ENCODE data around the gene POLR1F.
"Not testable (repeated sequence)": the region's sequence is repeated elsewhere in the genome, so short reads cannot be mapped to it uniquely, and the experiment has no call there.

Gene POLR1F, protein sequence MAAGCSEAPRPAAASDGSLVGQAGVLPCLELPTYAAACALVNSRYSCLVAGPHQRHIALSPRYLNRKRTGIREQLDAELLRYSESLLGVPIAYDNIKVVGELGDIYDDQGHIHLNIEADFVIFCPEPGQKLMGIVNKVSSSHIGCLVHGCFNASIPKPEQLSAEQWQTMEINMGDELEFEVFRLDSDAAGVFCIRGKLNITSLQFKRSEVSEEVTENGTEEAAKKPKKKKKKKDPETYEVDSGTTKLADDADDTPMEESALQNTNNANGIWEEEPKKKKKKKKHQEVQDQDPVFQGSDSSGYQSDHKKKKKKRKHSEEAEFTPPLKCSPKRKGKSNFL

GRCh38 chr7:19708397-19709248, at the start of gene POLR1F:
POLR1F (minus strand) TSS chr7:19709037; CDS start chr7:19709016, 21 bp downstream.
- DNase-seq = no peak

GRCh38 chr7:19754521-19755116, 45.8 kb upstream of the POLR1F start:
- DNase-seq = no peak

DNA sequence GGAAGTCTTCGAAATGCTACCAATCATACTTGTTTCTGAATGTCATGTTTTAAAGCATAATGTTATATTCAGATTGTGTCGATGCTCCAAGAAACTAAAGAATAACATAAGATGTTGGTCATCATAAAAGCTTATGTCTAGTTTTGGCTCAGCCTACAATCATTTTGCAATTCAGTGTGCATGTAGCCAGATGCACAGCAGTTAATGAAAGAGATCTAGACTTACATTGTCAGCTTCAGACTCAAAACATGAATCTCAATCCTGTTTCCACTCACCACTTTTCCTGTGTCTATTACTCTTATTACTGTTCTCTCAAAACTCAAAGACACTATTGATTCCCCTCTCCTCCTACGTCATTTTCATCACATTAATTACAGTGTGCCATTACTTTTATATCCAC, 43.2 kb upstream of the POLR1F start:
- DNase-seq = no peak

GRCh38 chr7:19749658-19750057, 40.8 kb upstream of the POLR1F start:
- DNase-seq = no peak

DNA sequence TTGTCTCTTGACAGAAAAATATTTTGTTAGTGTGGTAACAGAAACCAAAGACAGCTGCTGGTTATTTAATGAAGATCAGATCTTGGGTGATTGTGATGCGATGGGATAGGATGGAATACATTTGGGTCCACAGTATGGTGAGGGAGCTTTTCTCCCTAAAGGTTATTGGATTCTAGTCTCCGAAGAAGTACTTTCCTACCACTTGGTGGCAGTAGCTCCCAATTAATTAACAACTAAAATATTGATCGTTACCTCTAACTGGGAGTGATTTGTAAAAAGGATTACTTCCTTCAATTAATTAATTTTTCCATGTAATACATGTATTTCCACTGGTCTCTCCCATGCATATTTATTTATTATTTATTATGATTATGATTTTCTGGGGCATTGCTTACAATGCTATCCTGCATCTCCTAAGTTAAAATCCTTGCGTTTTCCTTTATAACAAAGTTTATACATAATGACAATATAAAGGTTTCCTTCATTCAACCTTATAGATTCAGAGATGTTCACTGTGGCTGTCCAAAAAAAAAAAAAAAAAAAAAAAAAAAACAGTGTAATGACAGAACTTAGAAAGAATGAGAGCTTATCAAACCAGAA, 39.0 kb upstream of the POLR1F start:
- DNase-seq = no peak

GRCh38 chr7:19744075-19744474, 35.2 kb upstream of the POLR1F start:
- no peak for DNase-seq

- no peak for DNase-seq
These were observed 19.9 kb upstream of the POLR1F start for GRCh38 chr7:19728716-19729115.

GRCh38 chr7:19725770-19726169, 16.9 kb upstream of the POLR1F start:
- no peak for DNase-seq

GRCh38 chr7:19715499-19715898, 6.7 kb upstream of the POLR1F start:
- DNase-seq = no peak

DNA sequence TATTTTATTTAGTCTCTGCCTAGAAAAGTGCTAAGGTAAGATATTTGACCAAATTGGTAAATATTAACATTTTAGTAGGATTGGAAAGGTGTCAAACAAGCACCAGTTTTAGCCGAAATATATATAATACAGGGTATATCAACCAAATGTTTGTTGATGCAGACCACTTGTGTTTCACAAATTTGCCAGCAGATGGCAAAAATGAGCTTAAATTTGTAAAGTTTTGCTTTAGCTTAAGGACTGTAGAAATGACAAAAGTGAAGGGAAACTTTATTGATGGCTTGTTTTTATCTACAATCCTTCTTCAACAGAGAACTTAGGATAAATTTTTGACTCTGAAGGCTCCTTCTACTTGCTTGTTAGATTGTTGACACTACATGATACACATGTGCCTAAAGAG, 4.8 kb upstream of the POLR1F start:
- DNase-seq = no peak

- no peak for DNase-seq
These were observed 377 bp upstream of the POLR1F start for GRCh38 chr7:19709249-19709578.

DNA sequence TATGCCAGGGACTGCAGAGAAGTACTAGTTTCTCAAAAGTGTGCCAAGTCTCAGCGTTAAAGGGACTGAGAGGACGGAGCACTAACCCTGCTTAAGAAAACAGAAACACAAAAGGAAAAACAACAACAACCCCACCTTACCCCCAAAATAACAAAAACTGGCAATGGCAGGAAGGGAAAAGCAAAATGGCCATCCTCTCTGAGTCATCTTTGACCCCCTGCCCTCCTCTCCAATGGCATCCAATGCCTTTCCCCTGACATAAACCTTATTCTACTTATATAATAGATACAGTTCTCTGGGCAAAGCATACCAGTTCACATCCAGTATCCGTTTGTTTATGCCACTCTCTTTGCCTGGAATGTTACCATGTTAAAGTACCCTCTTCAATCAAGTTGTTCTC, 1.6 kb downstream of the POLR1F start:
- DNase-seq = no peak

GRCh38 chr7:19705663-19706062, 3.2 kb downstream of the POLR1F start:
- no peak for DNase-seq

DNA sequence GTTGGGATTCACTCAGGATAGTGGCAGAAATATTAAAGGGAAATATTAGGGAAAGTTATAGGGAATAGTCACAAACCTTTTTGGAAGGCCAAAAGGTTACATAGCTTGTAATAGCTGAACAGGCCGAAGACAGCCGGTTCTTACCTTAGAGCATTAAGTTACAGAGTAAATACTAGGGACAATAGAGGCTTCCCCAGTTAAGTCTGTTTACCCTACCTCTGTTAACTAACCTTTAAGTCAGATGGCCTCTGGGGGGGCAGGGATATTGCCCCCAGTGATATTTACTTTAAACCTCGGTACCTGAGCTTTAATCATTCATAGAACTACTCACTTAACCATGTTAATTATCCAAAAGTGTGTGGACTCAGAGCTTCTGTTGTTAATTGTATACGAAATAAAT, 7.4 kb downstream of the POLR1F start:
- DNase-seq = no peak

GRCh38 chr7:19700936-19701335, 7.9 kb downstream of the POLR1F start:
- DNase-seq = no peak

DNA sequence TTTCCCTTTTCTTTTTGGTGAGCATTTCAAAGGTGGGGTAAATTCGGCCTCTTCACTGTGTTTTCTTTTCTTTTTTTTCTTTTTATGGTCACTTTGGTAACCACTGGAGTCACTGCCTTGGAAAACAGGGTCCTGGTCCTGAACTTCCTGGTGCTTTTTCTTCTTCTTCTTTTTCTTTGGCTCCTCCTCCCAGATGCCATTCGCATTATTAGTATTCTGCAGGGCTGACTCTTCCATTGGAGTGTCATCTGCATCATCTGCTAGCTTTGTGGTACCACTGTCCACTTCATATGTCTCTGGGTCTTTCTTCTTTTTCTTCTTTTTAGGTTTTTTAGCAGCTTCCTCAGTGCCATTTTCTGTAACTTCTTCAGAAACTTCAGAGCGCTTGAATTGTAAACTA, 10.5 kb downstream of the POLR1F start:
- no peak for DNase-seq

DNA sequence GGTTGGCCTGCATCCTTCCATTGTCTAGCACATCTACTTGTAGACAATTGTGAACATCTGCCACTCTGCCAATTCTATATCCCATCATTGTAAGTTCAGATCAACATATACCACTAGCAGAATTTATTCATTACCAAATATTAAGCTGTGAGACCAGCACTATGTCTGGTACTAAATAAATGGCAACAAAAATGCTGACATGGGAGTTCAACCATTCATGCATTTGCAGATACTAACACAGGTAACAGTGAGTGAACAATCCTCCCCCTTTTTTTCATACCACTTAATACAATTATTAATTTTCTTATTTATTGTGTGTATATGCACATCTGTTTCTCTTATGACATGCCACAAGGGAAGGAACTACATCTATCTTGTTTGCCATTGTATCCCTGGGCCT, 11.9 kb downstream of the POLR1F start:
- no peak for DNase-seq

DNA sequence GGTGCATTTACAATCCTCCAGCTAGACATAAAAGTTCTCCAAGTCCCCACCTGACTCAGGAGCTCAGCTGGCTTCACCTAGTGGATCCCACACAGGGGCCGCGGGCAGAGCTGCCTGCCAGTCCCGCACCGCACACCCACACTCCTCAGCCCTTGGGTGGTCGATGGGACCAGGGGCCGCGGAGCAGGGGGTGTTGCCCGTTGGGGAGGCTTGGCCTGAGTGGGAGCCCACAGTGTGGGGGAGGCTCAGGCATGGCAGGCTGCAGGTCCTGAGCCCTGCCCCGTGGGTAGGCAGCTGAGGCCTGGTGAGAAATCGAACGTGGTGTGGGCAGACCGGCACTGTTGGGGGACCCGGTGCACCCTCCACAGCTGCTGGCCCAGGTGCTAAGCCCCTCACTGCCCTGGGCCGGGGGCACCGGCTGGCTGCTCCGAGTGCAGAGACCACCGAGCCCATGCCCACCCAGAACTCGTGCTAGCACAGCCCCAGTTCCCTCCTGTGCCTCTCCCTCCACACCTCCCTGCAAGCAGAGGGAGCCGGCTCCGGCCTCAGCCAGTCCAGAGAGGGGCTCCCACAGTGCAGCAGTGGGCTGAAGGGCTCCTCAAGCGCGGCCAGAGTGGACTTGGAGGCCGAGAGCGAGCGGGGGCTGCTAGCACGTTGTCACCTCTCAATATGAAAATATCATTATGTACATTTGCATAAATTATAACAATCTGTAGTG, 16.6 kb downstream of the POLR1F start:
- no peak for DNase-seq

DNA sequence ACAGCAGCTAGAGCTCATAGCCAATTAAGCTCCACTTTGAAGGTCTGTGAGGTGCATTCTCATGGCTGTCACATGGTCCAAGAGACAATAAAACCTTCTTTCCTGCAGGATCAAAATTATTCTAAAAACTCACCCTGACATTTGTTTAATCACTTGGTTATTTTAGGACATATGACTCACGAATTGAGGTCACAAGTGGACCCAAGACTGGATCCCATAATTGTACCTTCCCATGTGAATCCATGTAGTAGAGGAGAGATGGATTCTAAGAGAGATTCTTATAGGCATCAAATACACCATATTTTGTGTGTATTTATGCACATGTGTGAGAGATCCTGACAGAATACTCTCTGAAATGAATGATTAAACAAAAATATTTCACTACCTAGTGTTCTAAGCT, 18.1 kb downstream of the POLR1F start:
- no peak for DNase-seq

DNA sequence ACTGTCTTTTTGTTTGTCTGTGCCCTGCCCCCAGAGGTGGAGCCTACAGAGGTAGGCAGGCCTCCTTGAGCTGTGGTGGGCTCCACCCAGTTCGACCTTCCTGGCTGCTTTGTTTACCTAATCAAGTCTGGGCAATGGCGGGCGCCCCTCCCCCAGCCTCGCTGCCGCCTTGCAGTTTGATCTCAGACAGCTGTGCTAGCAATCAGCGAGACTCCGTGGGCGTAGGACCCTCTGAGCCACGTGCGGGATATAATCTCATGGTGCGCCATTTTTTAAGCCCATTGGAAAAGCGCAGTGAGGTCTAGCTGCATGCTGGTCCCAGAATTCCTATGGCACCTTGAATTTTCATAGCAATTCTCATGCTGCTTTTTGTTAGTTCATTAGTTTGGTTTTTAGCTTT, 19.7 kb downstream of the POLR1F start:
- DNase-seq = not testable (repeated sequence)

- no peak for DNase-seq
These were observed 27.2 kb downstream of the POLR1F start for GRCh38 chr7:19681596-19681995.

- DNase-seq = no peak
These were observed 31.7 kb downstream of the POLR1F start for GRCh38 chr7:19677180-19677579.

DNA sequence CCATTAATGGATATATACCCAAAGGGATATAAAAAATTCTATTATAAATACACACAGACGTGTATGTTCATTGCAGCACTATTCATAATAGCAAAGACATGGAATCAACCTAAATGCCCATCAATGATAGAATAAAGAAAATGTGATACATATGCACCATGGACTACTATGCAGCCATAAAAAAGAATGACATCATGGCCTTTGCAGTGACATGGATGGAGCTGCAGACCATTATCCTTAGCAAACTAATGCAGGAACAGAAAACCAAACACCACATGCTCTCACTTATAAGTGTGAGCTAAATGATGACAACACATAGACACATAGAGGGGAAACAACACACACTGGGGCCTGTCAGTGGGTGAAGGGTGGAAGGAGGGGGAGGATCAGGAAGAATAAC, 33.0 kb downstream of the POLR1F start:
- no peak for DNase-seq

Measured in cortex of kidney (tissue), 1 donor.